Raji (cell line): ENCODE measurements around the gene TOMM7.

Experiments
- POLR2A ChIP-seq: IDR thresholded peaks from 2 replicates; pipeline ENCODE4 v1.6.1; 2011; ENCODE audit warnings: low read depth, low read length, control low read depth; ENCODE audit not compliant: insufficient read depth

Gene TOMM7

GRCh38 chr7:22858640-22859561 is 36.3 kb upstream of the TOMM7 start:
- TF ChIP-seq POLR2A, result peak; percentile 22; the same call in 1 of the 2 replicates

- TF ChIP-seq POLR2A, result no peak
Observed at GRCh38 chr7:22858274-22858639, 35.6 kb upstream of the TOMM7 start.

- no peak for TF ChIP-seq POLR2A
Observed at GRCh38 chr7:22856416-22856815, 33.8 kb upstream of the TOMM7 start.

GRCh38 chr7:22855049-22855392 is 32.4 kb upstream of the TOMM7 start:
- TF ChIP-seq POLR2A, result no peak

GRCh38 chr7:22854158-22855048 is 31.8 kb upstream of the TOMM7 start:
- TF ChIP-seq POLR2A, result peak; percentile 91

GRCh38 chr7:22853674-22854157 is 31.1 kb upstream of the TOMM7 start:
- no peak for TF ChIP-seq POLR2A

- TF ChIP-seq POLR2A, result no peak
Observed at GRCh38 chr7:22853138-22853537, 30.5 kb upstream of the TOMM7 start.

GRCh38 chr7:22851145-22851544 is 28.5 kb upstream of the TOMM7 start:
- TF ChIP-seq POLR2A, result no peak

- TF ChIP-seq POLR2A, result no peak
Observed at GRCh38 chr7:22849662-22850061, 27.0 kb upstream of the TOMM7 start.

GRCh38 chr7:22849172-22849571 is 26.5 kb upstream of the TOMM7 start:
- TF ChIP-seq POLR2A, result no peak

GRCh38 chr7:22846961-22847360 is 24.3 kb upstream of the TOMM7 start:
- TF ChIP-seq POLR2A, result no peak

- no peak for TF ChIP-seq POLR2A
Observed at GRCh38 chr7:22845221-22845834, 22.7 kb upstream of the TOMM7 start.

GRCh38 chr7:22843681-22844309 is 21.1 kb upstream of the TOMM7 start:
- TF ChIP-seq POLR2A, result no peak

- no peak for TF ChIP-seq POLR2A
Observed at GRCh38 chr7:22842973-22843372, 20.3 kb upstream of the TOMM7 start.

- no peak for TF ChIP-seq POLR2A
Observed at GRCh38 chr7:22842383-22842941, 19.8 kb upstream of the TOMM7 start.

- TF ChIP-seq POLR2A, result no peak
Observed at GRCh38 chr7:22841954-22842353, 19.3 kb upstream of the TOMM7 start.
